SU-DHL-6 (cell line): ENCODE data around the gene TMEM115.

Experiments used
- H2AFZ ChIP-seq: fragments of 200-600 bp; sonication (generic); 2 replicates; pipeline ENCODE4 v1.6.1; 2014; ENCODE audit warnings: low read depth, mild to moderate bottlenecking, moderate library complexity, mixed read lengths, antibody characterized with exemption, low read length; ENCODE audit not compliant: severe bottlenecking
- H3F3A ChIP-seq: fragments of 200-600 bp; shearing (Covaris generic); 2 replicates; pipeline ENCODE4 v1.6.0; 2016; ENCODE audit warnings: antibody characterized with exemption, mild to moderate bottlenecking; ENCODE audit not compliant: insufficient read depth
- H3K27ac ChIP-seq: fragments of 200-600 bp; sonication (generic); 2 replicates; pipeline ENCODE4 v1.5.1; 2016; ENCODE audit warnings: low read depth, mild to moderate bottlenecking, low read length, moderate library complexity, mixed read lengths
- H3K27me3 ChIP-seq: fragments of 200-600 bp; sonication (generic), shearing (Covaris generic); 2 replicates; pipeline ENCODE4 v1.6.0; 2014; ENCODE audit warnings: mild to moderate bottlenecking, low read length
- H3K36me3 ChIP-seq: fragments of 200-600 bp; sonication (generic); 2 replicates; pipeline ENCODE4 v1.6.1; 2014; ENCODE audit warnings: mild to moderate bottlenecking, low read length, mixed read lengths
- H3K4me2 ChIP-seq: fragments of 300-600, 200-600 bp; shearing (Covaris generic), sonication (generic); 2 replicates; pipeline ENCODE4 v1.6.0; 2014; ENCODE audit warnings: low read length, low read depth, mild to moderate bottlenecking; ENCODE audit not compliant: poor library complexity, severe bottlenecking
- H3K4me3 ChIP-seq: fragments of 200-600 bp; sonication (generic); 2 replicates; pipeline ENCODE4 v1.5.1; 2014; ENCODE audit warnings: antibody characterized with exemption, low read length, mild to moderate bottlenecking, mixed read lengths; ENCODE audit not compliant: insufficient read depth, poor library complexity, severe bottlenecking
- H3K79me2 ChIP-seq: fragments of 200-600 bp; sonication (generic); 2 replicates; pipeline ENCODE4 v1.6.1; 2014; ENCODE audit warnings: mild to moderate bottlenecking, low read length, moderate library complexity; ENCODE audit not compliant: insufficient read depth
- H3K9ac ChIP-seq: fragments of 200-600 bp; sonication (generic); 2 replicates; pipeline ENCODE4 v1.7.0; 2014; ENCODE audit warnings: mild to moderate bottlenecking, low read length
- H3K9me2 ChIP-seq: fragments of 200-600 bp; sonication (generic); replicated peaks from 2 replicates; pipeline ENCODE4 v1.6.1; 2014; ENCODE audit warnings: low read length; ENCODE audit not compliant: insufficient read depth
- H3K9me3 ChIP-seq: fragments of 200-600 bp; sonication (generic); 2 replicates; pipeline ENCODE4 v1.6.1; 2014; ENCODE audit warnings: low read length, mixed read lengths; ENCODE audit not compliant: insufficient read depth
- H4K20me1 ChIP-seq: fragments of 200-600 bp; sonication (generic); 2 replicates; pipeline ENCODE4 v1.6.1; 2014; ENCODE audit warnings: low read depth, mild to moderate bottlenecking, antibody characterized with exemption, low read length, moderate library complexity, mixed read lengths
- CTCF ChIP-seq: fragments of 200-600 bp; sonication (generic); IDR thresholded peaks from one replicate; pipeline ENCODE4 v1.5.1; 2017; ENCODE audit warnings: antibody characterized with exemption, mild to moderate bottlenecking, low read length, moderate library complexity; ENCODE audit not compliant: insufficient read depth, poor library complexity, severe bottlenecking
- EZH2phosphoT487 ChIP-seq: fragments of 200-600 bp; sonication (generic), shearing (Covaris generic); conservative IDR thresholded peaks from 2 replicates; pipeline ENCODE4 v1.6.1; 2018; ENCODE audit warnings: mild to moderate bottlenecking, antibody characterized with exemption, low read length, moderate library complexity, mixed read lengths

The TMEM115 gene

GRCh38 chr3:50405249-50405648, 45.9 kb upstream of the TMEM115 start:
- no peaks in the 10 kb centered on the region for H3K9me2 ChIP-seq
- no peak overlapping the region for H3K9ac ChIP-seq
- H3K36me3 ChIP-seq: no peaks in the 10 kb centered on the region
- no peaks in the 10 kb centered on the region for H4K20me1 ChIP-seq
- no peaks in the 10 kb centered on the region for H3K79me2 ChIP-seq
- no peak overlapping the region for H3K4me3 ChIP-seq
- H3K27ac ChIP-seq: no peak overlapping the region
- H3K27me3 ChIP-seq: 0 out of 2 replicates have a peak, but pooled peaks cover 3% of the 10 kb centered on the region
- H3K4me2 ChIP-seq: no peak overlapping the region
- TF ChIP-seq EZH2phosphoT487: no peak
- no peak for TF ChIP-seq CTCF
- no peak overlapping the region for H2AFZ ChIP-seq
- H3F3A ChIP-seq: no peaks in the 10 kb centered on the region
- H3K9me3 ChIP-seq: no peaks in the 10 kb centered on the region

GRCh38 chr3:50401978-50402595, 42.8 kb upstream of the TMEM115 start:
- TF ChIP-seq EZH2phosphoT487 (no peak), CTCF (no peak)
- H3K79me2 ChIP-seq: no peaks in the 10 kb centered on the region

GRCh38 chr3:50396502-50396901, 37.2 kb upstream of the TMEM115 start:
- H3K36me3 ChIP-seq: no peaks in the 10 kb centered on the region
- H3K9me3 ChIP-seq: no peaks in the 10 kb centered on the region
- no peaks in the 10 kb centered on the region for H3F3A ChIP-seq
- no peak overlapping the region for H2AFZ ChIP-seq
- no peak overlapping the region for H3K9ac ChIP-seq
- no peaks in the 10 kb centered on the region for H3K27me3 ChIP-seq
- no peak overlapping the region for H3K4me2 ChIP-seq
- H3K79me2 ChIP-seq: no peaks in the 10 kb centered on the region
- no peaks in the 10 kb centered on the region for H3K9me2 ChIP-seq
- TF ChIP-seq CTCF (no peak), EZH2phosphoT487 (no peak)
- H3K27ac ChIP-seq: no peak overlapping the region
- no peaks in the 10 kb centered on the region for H4K20me1 ChIP-seq
- no peak overlapping the region for H3K4me3 ChIP-seq

More at GRCh38 chr3:50401978-50402595, 42.8 kb upstream of the TMEM115 start:
- H3K4me2 ChIP-seq: no peak overlapping the region
- H3K4me3 ChIP-seq: no peak overlapping the region
- H3K9me3 ChIP-seq: no peaks in the 10 kb centered on the region
- no peaks in the 10 kb centered on the region for H3K27me3 ChIP-seq
- no peaks in the 10 kb centered on the region for H3K9me2 ChIP-seq
- H2AFZ ChIP-seq: no peak overlapping the region
- no peak overlapping the region for H3K9ac ChIP-seq
- no peak overlapping the region for H3K27ac ChIP-seq
- H3F3A ChIP-seq: no peaks in the 10 kb centered on the region
- no peaks in the 10 kb centered on the region for H4K20me1 ChIP-seq
- no peaks in the 10 kb centered on the region for H3K36me3 ChIP-seq
